GM21528 (cell line): ENCODE data around the gene LRP2.

ENCODE experiments used
- ATAC-seq: cut with Tn5 transposase; IDR thresholded peaks from one replicate; pipeline ENCODE4 v1.9.1; 2021; ENCODE audit warnings: mild to moderate bottlenecking, moderate library complexity; ENCODE audit not compliant: unreplicated experiment, low FRiP score

LRP2 gene

GRCh38 chr2:169106134-169106533 is 256.2 kb downstream of the LRP2 start:
- ATAC-seq = no peak

DNA sequence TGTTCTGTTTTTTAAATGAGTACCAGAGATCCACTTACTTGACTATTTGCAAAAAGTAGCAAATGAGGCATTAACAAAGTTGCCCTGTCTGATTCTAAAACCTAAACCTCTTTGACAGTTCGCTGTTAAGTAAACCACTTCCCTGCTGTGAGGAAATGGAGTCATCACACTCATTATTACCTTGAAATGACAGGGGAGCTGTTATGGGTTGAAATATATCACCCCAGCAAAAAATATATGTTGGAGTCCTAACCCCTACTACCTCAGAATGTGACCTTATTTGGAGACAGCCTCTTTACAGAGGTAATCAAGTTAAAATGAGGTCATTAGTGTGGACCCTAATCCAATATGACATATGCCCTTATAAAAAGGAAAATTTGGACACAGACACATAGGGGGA is 256.9 kb downstream of the LRP2 start:
- no peak for ATAC-seq

- ATAC-seq = no peak
Measured at GRCh38 chr2:169104848-169105247, 257.5 kb downstream of the LRP2 start.

DNA sequence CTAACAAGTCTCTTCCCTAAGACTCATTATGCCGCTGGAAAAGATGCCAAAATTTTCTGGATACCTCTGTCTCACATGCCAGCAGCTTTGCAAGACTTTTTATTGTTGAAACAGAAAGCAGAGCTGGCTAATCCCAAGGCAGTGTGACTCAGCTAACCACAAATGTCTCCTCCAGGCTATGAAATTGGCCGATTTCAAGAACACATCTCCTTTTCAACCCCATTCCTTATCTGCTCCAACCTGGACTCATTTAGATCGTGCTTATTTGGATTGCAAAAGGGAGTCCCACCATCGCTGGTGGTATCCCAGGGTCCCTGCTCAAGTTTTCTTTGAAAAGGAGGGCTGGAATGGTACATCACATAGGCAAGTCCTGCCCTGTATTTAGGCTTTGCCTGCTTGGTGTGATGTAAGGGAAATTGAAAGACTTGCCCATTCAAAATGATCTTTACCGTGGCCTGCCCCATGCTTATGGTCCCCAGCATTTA is 266.7 kb downstream of the LRP2 start:
- ATAC-seq = no peak

GRCh38 chr2:169094676-169095075 is 267.7 kb downstream of the LRP2 start:
- ATAC-seq = no peak

DNA sequence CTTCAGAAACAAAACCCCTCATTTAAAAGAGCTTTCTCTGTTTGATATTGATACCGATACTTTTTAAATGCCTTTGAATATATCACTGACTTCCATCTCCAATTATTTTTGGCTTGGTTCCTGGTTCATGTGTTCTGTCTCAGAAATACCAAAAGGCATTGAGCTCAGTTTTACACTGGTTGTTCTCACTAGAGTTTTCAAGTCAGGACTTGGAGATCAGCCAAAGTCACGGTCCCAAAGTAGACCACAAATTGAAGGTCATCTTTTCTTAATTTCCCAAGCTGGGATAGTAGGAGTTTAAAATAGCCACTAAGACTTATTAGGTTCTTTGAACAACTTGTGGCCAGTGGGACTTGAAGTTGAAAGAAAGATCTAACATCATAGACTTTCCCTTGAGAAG is 268.8 kb downstream of the LRP2 start:
- ATAC-seq = no peak

GRCh38 chr2:169091761-169092519 is 270.4 kb downstream of the LRP2 start:
- no peak for ATAC-seq

DNA sequence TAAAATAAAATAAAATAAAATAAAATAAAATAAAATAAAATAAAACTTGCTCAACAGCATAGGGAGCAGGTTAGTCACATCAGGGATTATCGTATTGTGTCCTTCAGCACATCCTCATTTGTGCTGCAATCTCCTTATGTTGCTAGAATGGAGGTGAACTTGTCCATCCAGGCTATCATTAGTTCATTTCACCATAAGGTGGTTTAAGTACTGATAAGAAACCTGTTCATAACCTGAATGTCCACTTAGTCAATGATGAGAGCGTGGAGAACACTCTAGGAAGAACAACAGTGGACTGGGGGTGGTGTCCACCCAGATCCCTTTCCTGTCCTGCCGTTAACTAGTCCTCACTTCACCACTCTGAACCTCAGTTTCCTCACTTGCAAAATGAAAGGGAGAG is 271.1 kb downstream of the LRP2 start:
- ATAC-seq = no peak

DNA sequence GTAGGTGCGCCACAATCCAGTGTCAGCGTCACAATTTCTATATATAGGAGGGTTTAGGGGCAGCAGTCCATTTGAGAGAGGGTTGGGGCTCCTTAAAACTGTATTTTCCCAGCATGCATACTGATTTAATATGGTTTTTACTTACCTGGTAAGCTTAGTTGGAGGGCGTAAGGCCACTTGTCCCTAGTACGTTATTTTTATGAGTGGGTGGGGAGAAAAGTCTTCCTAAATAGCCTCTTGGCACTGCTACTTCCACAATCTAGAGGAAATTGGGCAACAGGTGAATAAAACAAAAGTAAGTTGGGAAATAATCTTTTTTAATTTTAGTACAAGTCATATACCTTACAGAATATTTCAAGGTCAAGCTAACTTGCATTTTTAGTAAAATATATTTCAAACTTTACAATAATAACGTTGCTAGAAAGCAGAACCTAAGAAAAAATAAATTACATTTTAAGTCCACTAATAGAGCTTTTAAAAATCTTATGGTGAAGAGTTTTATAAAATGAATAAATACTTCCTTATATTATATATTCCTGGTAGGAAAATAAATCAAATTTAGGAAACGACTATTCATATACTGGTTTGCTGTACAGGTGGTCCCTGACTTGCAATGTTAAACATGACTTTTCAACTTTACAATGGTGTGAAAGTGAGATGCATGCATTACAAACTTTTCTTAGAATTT is 272.1 kb downstream of the LRP2 start:
- ATAC-seq = no peak

DNA sequence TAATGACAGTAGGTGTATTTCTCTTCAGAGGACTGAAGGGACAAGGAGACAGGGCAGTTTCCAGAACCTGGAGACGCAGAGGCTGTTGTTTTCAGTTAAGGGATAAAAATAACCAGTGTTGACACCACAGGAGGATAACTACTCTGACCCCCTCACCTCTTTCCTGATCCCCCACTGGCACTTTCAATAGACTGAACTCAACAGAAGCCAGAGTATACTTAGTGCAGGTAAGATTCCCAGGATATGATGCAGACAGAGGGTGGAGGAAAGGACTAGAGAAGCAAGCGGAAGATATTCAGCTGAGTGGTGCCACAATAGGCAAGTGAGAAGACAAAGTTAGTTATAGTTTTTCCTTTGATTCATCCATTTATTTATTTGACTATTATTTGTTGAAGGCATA is 273.2 kb downstream of the LRP2 start:
- no peak for ATAC-seq

GRCh38 chr2:169087757-169088379 is 274.5 kb downstream of the LRP2 start:
- no peak for ATAC-seq

- ATAC-seq = no peak
Measured at GRCh38 chr2:169086893-169087467, 275.4 kb downstream of the LRP2 start.

GRCh38 chr2:169082995-169083394 is 279.3 kb downstream of the LRP2 start:
- peak; percentile 66 for ATAC-seq

DNA sequence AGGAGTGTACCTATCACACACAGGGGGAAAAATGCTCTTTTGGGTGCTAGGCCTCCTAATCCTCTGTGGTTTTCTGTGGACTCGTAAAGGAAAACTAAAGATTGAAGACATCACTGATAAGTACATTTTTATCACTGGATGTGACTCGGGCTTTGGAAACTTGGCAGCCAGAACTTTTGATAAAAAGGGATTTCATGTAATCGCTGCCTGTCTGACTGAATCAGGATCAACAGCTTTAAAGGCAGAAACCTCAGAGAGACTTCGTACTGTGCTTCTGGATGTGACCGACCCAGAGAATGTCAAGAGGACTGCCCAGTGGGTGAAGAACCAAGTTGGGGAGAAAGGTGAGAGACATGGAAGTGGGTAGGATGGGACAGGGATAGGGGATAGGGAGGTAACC is 280.8 kb downstream of the LRP2 start:
- ATAC-seq = no peak

GRCh38 chr2:169080250-169081069 is 281.9 kb downstream of the LRP2 start:
- ATAC-seq = peak; percentile 76

- ATAC-seq = no peak
Measured at GRCh38 chr2:169077674-169078240, 284.6 kb downstream of the LRP2 start.
